ENCODE measurements around the gene SMG5.

GRCh38 chr1:156263288-156263655, 19.4 kb downstream of the SMG5 start:
- no peak for TF ChIP-seq POLR2AphosphoS5 (IDR thresholded peaks at IDR 0.05; ENCODE audit: low read depth, low read length)
- no peak for TF ChIP-seq POU2F2 (IDR thresholded peaks at IDR 0.05; ENCODE audit: low read depth, low read length)
- TF ChIP-seq POLR2A (IDR thresholded peaks at IDR 0.05; ENCODE audit: low read depth, low read length), result no peak
- TF ChIP-seq TAF1 (IDR thresholded peaks at IDR 0.05; ENCODE audit: low read depth, low read length), result no peak
- TF ChIP-seq SPI1 (IDR thresholded peaks at IDR 0.05; ENCODE audit: low read depth, low read length), result no peak
- no peak for TF ChIP-seq PAX5 (IDR thresholded peaks at IDR 0.05; ENCODE audit: insufficient read depth, low read length, severe bottlenecking)
